ENCODE data around the gene SPRED1.

Gene SPRED1

GRCh38 chr15:38354315-38354929, 101.8 kb downstream of the SPRED1 start:
- peak; percentile 56 for DNase-seq (ENCODE audit: low spot score)

- DNase-seq (ENCODE audit: low spot score) = no peak
Observed at GRCh38 chr15:38362355-38362754, 109.7 kb downstream of the SPRED1 start.

GRCh38 chr15:38367476-38367875, 114.8 kb downstream of the SPRED1 start:
- DNase-seq (ENCODE audit: low spot score) = no peak

GRCh38 chr15:38369936-38370478, 117.4 kb downstream of the SPRED1 start:
- no peak for DNase-seq (ENCODE audit: low spot score)

- DNase-seq (ENCODE audit: low spot score) = no peak
Observed at GRCh38 chr15:38373016-38373415, 120.4 kb downstream of the SPRED1 start.

- DNase-seq (ENCODE audit: low spot score) = no peak
Observed at GRCh38 chr15:38374029-38374428, 121.4 kb downstream of the SPRED1 start.

GRCh38 chr15:38374556-38374955, 121.9 kb downstream of the SPRED1 start:
- DNase-seq (ENCODE audit: low spot score) = no peak

GRCh38 chr15:38376081-38376480, 123.4 kb downstream of the SPRED1 start:
- DNase-seq (ENCODE audit: low spot score) = no peak

- DNase-seq (ENCODE audit: low spot score) = no peak
Observed at GRCh38 chr15:38377636-38378035, 125.0 kb downstream of the SPRED1 start.

- DNase-seq (ENCODE audit: low spot score) = no peak
Observed at GRCh38 chr15:38378161-38378560, 125.5 kb downstream of the SPRED1 start.

- peak; percentile 68 for DNase-seq (ENCODE audit: low spot score)
Observed at GRCh38 chr15:38389924-38390542, 137.4 kb downstream of the SPRED1 start.

- DNase-seq (ENCODE audit: low spot score) = no peak
Observed at GRCh38 chr15:38391191-38391590, 138.6 kb downstream of the SPRED1 start.

GRCh38 chr15:38398134-38398533, 145.5 kb downstream of the SPRED1 start:
- no peak for DNase-seq (ENCODE audit: low spot score)

- DNase-seq (ENCODE audit: low spot score) = no peak
Observed at GRCh38 chr15:38401106-38401505, 148.5 kb downstream of the SPRED1 start.

- no peak for DNase-seq (ENCODE audit: low spot score)
Observed at GRCh38 chr15:38401701-38402100, 149.1 kb downstream of the SPRED1 start.

- DNase-seq (ENCODE audit: low spot score) = no peak
Observed at GRCh38 chr15:38406436-38406835, 153.8 kb downstream of the SPRED1 start.

Measured in ecto neural progenitor cell (in vitro differentiated cells).